Transverse colon (tissue), 4 donors: ENCODE measurements around the gene PROZ.

Experiments used
- EP300 ChIP-seq: sonication (generic); formaldehyde crosslinking; IDR thresholded peaks from one replicate; pipeline ENCODE4 v1.6.1; 2017; ENCODE audit warnings: antibody characterized with exemption, low read depth
- POLR2A ChIP-seq: fragments of 450-650 bp; IDR thresholded peaks from one replicate; pipeline ENCODE4 v1.6.1; 2016; ENCODE audit warnings: antibody characterized with exemption, mild to moderate bottlenecking, moderate library complexity
- POLR2AphosphoS5 ChIP-seq, 3 donors: sonication (generic); formaldehyde crosslinking; IDR thresholded peaks; one replicate each; pipeline ENCODE4 v1.6.1; 2016; ENCODE audit warnings: antibody characterized with exemption in 3 of 3
- TF ChIP-seq, protein P1 (sequence below), 5 experiments: fragments of 200-600 bp in 3 of 5; fragments of 450-650 bp in 2 of 5; sonication (generic) in 3 of 5; IDR thresholded peaks; 1 replicate in 2 of 5; 2 replicates in 3 of 5; pipeline ENCODE4 v1.5.1; 2016 to 2017; ENCODE audit warnings: antibody characterized with exemption in 5 of 5, inconsistent platforms in 3 of 5, mild to moderate bottlenecking in 2 of 5, moderate library complexity in 1 of 5

DNA sequence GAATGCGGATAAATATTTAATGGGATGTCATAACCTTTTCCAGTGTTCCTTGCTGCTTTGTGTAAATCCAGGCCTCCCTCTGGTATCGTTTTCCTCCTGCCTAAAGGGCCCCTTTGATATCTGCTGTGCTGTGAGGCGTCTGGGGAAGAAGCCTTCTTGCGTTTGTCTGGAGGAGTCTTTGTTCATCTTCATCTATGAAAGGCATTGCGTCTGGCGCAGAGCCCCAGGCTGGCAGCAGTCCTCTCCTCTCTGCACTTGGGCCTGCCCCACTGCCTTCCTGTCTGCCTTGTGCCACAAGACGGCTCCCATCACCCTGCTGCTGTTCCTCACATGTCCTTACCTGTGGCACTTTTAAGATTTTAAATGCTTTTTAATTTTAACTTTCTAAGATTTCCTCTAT, 9.8 kb downstream of the PROZ start:
- TF ChIP-seq POLR2AphosphoS5 (IDR thresholded peaks at IDR 0.05), result no peak
- no peak for TF ChIP-seq POLR2A
- TF ChIP-seq, protein P1, sequence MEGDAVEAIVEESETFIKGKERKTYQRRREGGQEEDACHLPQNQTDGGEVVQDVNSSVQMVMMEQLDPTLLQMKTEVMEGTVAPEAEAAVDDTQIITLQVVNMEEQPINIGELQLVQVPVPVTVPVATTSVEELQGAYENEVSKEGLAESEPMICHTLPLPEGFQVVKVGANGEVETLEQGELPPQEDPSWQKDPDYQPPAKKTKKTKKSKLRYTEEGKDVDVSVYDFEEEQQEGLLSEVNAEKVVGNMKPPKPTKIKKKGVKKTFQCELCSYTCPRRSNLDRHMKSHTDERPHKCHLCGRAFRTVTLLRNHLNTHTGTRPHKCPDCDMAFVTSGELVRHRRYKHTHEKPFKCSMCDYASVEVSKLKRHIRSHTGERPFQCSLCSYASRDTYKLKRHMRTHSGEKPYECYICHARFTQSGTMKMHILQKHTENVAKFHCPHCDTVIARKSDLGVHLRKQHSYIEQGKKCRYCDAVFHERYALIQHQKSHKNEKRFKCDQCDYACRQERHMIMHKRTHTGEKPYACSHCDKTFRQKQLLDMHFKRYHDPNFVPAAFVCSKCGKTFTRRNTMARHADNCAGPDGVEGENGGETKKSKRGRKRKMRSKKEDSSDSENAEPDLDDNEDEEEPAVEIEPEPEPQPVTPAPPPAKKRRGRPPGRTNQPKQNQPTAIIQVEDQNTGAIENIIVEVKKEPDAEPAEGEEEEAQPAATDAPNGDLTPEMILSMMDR (IDR thresholded peaks at IDR 0.05), result no peak
- no peak for TF ChIP-seq EP300
